SK-N-SH (cell line): ENCODE measurements around the gene TYK2.

Source experiments
- CHD2 ChIP-seq: fragments of 150-350 bp; IDR thresholded peaks from 2 replicates; pipeline ENCODE4 v1.6.1; 2018; ENCODE audit warnings: low read length; ENCODE audit not compliant: partially characterized antibody
- EP300 ChIP-seq, 2 experiments: IDR thresholded peaks; 2 replicates each; pipeline versions ENCODE4 v1.4.0 to v1.6.1; 2012; ENCODE audit warnings: borderline replicate concordance in 1 of 2, low read depth in 1 of 2, low read length in 1 of 2
- EZH2phosphoT487 ChIP-seq: fragments of 200-600 bp; sonication (generic); IDR thresholded peaks from 2 replicates; pipeline ENCODE4 v1.6.1; 2017; ENCODE audit warnings: low read depth, mixed run types, mild to moderate bottlenecking, antibody characterized with exemption, moderate library complexity, borderline replicate concordance
- JUND ChIP-seq: IDR thresholded peaks from 2 replicates; pipeline ENCODE4 v1.4.0; 2012
- POLR2AphosphoS5 ChIP-seq: IDR thresholded peaks from 2 replicates; pipeline ENCODE4 v1.6.1; 2012; ENCODE audit warnings: low read depth, low read length
- RFX5 ChIP-seq: IDR thresholded peaks from 2 replicates; pipeline ENCODE4 v1.6.1; 2012; ENCODE audit warnings: mild to moderate bottlenecking, improper control_type of control experiment, low read length
- SMC3 ChIP-seq: IDR thresholded peaks from 2 replicates; pipeline ENCODE4 v1.6.1; 2012; ENCODE audit warnings: low read depth, low read length, improper control_type of control experiment
- TAF1 ChIP-seq: IDR thresholded peaks from 2 replicates; pipeline ENCODE4 v1.6.1; 2012; ENCODE audit warnings: low read depth, mild to moderate bottlenecking, low read length, moderate library complexity, borderline replicate concordance
- TF ChIP-seq, protein P1 (sequence below): fragments of 200-600 bp; sonication (generic); IDR thresholded peaks from 2 replicates; pipeline ENCODE4 v1.6.1; 2017; ENCODE audit warnings: antibody characterized with exemption, mild to moderate bottlenecking, moderate library complexity
- TF ChIP-seq, protein P2 (sequence below): IDR thresholded peaks from 2 replicates; pipeline ENCODE4; 2012

DNA sequence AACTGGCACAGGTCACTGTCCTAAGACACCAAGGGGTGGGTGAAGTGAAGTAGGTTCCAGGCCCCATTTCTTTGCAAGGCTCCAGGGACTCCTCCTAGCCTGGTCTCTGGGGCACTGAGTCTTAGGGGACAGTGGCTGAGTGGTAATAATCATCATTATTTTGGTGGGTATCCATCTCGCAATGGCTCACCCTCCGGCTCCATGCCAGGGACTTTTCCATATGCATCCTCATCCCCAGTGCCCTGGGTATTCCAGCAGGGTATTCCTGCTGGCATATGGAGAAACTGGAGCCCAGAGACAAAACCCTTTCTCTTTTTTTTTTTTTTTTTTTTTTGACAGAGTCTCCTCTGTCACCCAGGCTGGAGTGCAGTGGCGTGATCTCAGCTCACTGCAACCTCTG, 42.5 kb upstream of the TYK2 start:
- TF ChIP-seq POLR2AphosphoS5 (no peak), SMC3 (no peak), CHD2 (no peak), EP300 (IDR thresholded peaks at IDR 0.05; ENCODE audit: borderline replicate concordance in 1 of 2, low read depth in 1 of 2, low read length in 1 of 2) (no peak), EZH2phosphoT487 (no peak), RFX5 (no peak), TAF1 (no peak), JUND (no peak)
- TF ChIP-seq, protein P1, sequence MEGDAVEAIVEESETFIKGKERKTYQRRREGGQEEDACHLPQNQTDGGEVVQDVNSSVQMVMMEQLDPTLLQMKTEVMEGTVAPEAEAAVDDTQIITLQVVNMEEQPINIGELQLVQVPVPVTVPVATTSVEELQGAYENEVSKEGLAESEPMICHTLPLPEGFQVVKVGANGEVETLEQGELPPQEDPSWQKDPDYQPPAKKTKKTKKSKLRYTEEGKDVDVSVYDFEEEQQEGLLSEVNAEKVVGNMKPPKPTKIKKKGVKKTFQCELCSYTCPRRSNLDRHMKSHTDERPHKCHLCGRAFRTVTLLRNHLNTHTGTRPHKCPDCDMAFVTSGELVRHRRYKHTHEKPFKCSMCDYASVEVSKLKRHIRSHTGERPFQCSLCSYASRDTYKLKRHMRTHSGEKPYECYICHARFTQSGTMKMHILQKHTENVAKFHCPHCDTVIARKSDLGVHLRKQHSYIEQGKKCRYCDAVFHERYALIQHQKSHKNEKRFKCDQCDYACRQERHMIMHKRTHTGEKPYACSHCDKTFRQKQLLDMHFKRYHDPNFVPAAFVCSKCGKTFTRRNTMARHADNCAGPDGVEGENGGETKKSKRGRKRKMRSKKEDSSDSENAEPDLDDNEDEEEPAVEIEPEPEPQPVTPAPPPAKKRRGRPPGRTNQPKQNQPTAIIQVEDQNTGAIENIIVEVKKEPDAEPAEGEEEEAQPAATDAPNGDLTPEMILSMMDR, result no peak
- TF ChIP-seq, protein P2, sequence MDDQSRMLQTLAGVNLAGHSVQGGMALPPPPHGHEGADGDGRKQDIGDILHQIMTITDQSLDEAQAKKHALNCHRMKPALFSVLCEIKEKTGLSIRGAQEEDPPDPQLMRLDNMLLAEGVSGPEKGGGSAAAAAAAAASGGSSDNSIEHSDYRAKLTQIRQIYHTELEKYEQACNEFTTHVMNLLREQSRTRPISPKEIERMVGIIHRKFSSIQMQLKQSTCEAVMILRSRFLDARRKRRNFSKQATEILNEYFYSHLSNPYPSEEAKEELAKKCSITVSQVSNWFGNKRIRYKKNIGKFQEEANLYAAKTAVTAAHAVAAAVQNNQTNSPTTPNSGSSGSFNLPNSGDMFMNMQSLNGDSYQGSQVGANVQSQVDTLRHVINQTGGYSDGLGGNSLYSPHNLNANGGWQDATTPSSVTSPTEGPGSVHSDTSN, result no peak
